NCI-H510A (cell line): ENCODE results near the gene FAM210B.
"Not testable (repeated sequence)": the region's sequence is repeated elsewhere in the genome, so short reads cannot be mapped to it uniquely, and the experiment has no call there.

ENCODE experiments used
- DNase-seq: peaks from one replicate; lab custom pipeline; 2025; lab: John Stamatoyannopoulos, UW

FAM210B gene, protein sequence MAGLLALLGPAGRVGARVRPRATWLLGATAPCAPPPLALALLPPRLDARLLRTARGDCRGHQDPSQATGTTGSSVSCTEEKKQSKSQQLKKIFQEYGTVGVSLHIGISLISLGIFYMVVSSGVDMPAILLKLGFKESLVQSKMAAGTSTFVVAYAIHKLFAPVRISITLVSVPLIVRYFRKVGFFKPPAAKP

DNA sequence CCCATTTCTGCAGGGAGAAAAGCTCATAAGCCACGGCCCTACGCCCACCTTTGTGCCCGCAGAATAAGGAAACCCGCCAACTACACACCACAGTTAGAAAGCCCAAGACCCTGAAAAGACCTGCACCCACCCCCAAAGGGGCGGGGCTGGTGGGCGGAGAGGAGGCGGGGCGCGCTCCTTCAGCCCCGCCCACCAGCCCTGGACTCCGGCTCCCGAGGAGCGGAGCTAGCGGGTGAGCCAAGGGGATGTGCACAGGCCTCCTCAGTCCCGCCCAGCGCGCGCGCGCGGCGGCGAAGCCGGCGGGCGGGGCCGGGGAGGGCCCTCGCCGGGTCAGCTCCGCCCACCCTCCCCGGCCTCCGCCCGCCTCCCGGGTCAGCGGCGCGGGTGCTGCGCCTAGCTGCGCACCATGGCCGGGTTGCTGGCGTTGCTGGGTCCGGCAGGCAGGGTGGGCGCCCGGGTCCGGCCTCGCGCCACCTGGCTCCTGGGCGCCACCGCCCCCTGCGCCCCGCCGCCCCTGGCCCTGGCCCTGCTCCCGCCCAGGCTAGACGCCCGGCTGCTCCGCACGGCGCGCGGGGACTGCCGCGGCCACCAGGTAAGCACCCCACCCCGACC lies at the start of gene FAM210B:
FAM210B (plus strand) TSS at position 375 of the 612 bp plus-strand sequence; CDS start at position 407, 32 bp downstream.
- peak; percentile 76 for DNase-seq

DNA sequence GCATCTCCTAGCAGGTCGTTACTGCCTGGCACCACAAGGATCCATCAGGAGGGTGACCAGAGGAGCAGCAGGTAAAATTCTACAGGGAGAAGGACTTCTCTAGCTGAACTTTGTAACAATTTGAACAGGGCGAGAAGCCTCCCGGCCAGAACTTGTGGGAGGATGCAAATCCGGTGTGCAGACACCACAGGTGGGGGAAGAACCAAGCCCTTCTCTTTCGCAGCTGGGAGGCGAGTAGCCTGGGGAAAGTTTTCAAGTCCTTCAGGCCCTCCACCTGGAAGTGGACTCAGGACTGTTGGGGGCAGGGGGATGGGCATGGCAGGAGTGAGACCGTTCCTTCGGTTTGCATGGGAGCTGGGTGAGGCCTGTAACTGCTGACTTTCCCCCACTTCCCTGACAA lies 42.7 kb upstream of the FAM210B start:
- no peak for DNase-seq

DNA sequence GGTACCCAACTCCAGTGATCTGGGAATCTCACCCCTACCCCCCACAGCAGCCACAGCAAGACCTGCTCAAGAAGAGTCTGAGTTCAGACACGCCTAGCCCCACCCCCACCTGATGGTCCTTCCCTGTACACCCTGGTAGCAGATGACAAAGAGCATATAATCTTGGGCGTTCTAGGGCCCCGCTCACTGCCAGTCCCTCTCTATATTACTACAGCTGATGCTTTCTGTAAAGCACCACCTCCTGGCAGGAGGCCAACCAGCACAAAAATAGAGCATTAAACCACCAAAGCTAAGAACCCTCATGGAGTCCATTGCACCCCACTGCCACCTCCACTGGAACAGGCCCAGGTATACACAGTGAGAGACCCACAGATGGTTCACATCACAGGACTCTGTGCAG lies 42.3 kb upstream of the FAM210B start:
- no peak for DNase-seq

DNA sequence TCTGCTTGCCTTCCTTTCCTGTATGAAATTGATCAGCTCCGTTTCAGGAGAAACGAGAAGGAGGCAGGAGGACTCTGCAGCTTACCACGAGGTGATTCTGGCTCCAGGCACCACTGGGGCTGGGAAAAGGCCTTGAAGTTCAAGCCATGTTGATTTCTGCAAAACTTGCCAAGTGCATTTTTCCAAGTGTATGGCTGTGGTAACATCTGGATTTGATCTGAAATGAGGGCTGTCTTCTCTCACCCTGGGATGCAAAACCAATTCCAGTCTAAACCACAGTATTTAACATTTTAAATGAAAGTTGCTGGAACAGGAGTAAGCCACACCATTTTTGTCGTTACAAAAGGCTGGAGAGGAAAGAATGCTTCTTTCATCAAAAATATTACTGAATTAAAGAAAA lies 36.1 kb upstream of the FAM210B start:
- DNase-seq: no peak

DNA sequence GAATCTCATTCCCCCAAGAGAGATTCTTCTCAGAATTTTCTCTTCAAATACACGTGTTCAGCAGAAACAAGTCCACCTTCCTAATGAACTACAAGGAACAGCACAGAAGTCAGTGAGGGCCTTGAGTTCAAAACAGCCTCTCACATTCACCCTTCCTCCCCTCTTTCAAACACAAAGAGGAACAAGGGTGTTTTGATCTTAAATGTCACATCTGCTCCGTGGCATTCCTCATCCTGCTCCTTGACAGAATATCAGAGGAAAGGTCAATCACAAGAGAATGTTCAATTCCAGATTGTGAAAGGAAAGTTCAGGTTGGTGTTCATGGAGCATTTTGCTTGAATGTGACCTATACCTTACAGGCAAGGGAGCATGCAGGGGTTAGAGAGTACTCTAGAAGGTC lies 35.6 kb upstream of the FAM210B start:
- no peak for DNase-seq

DNA sequence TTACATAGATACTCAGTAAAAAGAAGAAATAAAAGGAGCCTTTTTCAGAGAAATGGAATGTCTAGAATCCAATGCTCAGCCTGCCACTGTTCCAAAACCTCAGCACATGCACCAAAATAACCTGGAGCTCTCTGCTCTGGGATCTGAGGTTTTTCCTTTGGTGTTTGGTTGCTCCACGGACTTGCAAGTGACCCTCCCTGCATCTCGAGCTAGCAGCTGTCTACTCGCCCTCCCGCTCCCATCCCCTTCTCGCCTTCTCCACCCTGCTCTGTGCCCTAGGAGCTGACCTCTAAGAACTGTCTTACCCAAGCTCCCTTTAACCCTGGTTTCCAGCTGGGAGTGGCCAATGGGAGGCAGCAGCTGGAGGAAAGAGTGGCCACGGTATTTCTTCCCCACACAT lies 35.1 kb upstream of the FAM210B start:
- no peak for DNase-seq

DNA sequence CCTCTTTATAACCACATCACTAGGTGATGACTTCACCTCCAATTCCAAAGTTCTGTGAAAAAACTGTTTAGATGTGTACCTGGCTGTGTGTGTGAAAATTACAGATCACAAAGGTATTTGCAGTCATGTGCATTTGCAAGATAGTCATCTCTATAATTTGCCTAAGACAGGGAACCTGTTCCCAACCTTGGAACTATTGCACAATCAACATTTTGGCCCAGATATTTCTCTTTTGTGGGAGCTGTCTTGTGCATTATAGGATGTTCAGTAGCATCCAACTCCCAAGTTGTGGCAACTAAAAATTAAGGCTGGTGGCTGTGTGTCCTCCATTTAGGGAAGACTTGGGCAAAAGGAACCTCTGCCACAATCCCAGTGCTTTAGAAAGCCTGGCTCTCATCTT lies 34.0 kb upstream of the FAM210B start:
- DNase-seq: no peak

DNA sequence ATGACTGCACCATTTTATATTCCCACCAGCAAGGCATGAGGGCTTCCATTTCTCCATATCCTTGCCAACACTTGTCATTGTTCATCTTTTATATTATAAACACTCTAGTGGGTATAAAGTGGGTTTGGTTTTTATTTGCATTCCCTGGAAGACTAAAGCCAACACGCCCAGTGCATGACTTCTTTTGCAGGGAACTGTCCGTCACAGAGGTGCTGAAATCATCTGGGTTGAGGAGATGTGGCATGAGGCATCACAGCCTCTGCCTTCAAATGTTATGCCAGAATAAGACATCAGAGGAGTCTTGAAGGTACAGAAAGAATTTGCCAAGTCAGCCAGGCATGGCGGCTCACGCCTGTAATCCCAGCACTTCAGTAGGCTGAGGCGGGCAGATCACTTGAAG lies 29.9 kb upstream of the FAM210B start:
- DNase-seq: no peak

DNA sequence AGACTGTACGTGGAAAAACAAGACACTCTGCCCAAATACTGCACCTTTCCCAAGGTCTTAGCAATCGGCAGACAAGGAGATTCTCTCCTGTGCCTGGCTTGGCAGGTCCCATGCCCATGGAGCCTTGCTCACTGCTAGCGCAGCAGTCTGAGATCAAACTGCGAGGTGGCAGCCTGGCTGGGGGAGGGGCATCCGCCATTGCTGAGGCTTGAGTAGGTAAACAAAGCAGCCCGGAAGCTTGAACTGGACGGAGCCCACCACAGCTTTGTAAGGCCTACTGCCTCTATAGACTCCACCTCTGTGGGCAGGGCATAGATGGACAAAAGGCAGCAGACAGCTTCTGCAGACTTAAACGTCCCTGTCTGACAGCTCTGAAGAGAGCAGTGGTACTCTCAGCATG lies 22.1 kb upstream of the FAM210B start:
- not testable (repeated sequence) for DNase-seq

DNA sequence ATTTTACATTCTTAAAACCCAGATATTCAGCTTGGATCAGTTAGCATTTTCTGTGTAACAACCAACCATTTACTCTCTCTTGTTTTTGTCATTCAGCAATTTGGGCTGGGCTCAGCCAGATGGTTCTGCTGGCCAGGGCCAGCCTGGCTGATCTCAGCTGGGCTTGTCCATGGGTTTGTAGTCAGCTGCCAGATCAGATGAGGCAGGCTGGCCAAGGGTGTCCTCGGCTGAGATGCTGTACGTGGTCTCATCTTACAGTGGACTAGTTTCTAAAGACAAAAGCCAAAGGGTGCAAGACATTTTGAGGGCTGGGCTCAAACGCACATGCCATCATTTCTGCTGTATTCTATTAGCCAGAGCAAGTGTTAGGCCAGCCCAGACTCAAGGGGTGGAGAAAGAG lies 16.0 kb upstream of the FAM210B start:
- DNase-seq: no peak

DNA sequence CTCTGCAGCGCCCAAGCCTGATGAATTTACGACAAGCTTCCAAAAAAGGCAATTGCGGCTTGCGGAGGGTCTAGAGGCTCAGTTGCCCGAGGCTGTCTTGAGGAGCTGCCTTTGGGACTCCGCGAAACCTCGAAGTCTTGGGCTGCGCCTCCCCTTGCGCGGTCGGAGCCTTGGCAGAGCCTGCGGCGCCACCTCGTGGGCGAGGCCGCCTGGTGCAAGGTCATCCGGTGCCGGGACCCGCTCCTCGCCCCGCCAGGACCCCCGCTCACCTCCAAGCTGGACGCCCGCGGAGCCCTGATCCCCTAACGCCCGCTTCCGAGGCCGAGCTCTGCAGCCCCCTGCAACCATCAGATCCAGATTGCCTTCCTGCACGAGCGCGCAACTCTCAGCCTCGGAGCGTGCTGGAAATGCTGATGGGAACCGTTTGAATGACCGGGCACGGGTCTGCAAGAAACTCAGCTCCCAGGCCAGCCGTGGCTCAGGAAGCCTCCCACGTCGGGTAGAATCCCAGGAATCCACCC lies 14.9 kb upstream of the FAM210B start:
- DNase-seq: no peak

DNA sequence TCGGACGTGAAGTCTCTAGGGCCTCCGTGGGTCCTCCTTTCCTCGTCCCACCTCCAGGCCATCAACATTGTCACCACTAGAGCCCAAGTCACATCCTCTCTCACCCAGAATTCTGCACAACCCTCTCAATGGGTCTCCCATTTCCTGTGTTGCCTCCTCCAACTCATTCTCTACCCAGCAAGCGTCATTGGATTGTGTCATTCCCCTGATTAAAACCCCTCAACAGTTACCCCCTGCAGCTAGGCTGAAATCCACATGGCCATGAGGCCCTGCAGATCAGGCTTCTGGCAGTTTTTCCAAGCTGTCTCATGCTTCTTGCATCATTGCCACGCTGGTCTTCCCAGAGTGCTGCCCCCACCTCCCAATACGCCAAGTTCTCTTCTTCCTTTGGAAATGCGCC lies 12.9 kb upstream of the FAM210B start:
- DNase-seq: no peak

DNA sequence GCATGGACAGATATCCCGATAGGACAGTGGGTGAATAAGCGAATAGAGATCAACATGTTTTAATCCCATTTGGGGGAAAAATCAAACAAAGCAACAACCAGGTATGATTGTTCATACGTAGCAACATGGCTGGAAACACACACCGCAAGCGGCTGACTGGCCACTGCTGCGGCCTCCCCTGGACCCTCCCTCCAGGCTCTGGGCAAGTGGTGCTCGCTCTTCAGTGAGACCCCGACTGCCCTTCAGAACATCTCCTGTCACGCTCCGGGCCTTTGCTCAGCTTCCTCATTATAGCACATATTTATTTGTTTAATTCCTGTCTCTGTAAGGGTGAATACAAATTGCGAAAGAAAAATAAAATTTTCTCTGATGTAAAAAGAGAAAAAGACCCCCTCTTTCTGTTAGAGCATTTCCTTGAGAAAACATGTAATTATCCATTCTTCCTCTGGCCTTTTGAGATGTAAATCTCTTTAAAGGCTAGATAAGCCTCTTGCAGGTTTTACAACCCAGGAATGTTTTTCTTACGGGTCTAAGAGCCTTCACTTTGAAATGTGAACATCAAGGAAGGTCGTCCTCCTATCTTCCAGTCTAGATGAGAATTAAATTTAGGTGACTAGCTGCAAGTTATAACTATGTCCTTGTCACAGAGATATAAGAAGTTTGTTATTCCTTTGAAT lies 11.0 kb upstream of the FAM210B start:
- no peak for DNase-seq

DNA sequence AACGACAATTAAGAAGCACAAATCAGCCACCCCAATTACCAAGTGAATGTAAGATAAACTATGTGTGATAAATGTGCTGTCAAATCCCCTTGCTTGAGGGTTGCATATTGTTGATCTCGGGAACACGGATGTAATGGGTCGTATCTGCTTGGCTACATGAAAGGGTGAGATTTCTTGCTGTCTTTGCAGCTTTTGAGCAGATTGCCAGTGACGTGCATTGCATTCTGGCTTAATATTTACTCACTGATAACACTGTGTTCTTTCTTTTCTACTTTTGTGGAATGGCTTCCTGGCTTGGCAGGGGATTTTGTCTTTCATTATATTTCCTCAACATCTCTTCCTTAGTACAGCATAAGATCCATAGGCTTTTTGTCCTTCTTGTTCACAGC lies 10.5 kb upstream of the FAM210B start:
- no peak for DNase-seq

DNA sequence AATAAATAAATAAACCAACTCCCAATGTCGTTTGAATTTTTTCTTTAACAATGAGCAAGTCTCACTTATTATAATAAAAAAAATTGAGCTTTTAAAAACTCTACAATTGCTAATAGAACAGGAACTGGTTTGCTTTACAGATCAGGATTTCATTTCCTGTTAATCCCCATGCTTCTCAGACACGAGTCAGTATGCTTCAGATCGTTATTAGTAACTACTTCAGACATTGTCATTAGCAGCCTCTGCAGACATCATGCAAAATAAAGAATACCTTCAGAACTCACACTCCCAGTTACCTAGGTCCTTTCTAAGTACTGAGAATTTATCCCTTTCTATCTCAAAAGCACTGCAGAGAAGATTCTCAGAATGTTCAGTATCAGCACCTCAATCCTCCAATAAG lies 10.0 kb upstream of the FAM210B start:
- no peak for DNase-seq

DNA sequence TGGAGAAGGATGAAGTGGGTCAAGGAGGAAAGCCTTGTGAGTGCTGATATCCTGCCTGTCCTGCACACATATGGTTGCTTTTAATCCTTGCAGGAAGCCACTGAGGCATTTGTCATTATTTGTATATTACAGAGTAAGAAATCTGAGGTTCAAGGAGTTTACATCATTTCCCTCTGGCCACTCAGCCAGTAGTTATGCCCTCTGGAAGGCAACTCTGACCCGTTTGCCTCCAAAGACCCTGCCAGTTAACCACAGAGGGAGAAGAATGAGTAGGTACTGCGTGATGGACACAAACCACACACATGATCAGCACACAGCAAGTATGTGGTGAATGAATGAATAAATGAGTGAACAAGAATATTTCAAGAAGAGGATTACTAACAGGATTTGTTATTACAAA lies 7.9 kb upstream of the FAM210B start:
- DNase-seq: no peak

DNA sequence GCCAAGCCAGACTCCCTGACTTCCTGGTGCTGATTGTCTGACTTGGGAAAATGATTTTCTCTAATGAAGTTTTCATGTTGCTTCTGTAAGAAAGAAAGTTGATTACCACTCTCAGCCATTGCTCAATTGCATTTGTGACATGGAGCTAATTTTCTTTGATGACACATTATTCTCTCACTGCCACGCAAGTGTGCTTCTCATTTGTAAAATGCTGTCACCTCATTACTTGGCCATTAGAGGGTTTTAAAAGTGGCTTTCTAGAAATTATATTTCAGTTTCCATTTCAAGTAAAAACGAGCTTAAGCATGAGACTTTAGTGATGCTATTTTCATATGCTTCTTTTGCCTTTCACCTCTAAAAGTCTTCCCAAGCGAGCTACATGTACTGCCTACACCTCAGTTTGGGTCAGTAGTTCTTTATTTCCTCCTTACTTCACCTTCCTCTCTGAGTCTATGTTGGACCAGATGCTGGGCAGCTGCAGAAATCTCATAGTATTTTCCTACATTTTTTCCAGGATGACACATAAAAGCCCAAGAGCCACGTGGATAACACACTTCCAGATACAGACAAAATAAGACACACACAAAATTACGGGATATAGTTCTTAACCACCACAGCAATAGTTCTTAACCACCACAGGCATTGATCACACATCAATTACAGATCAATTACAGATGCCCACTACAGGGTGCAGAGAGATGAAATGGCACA lies 6.3 kb upstream of the FAM210B start:
- no peak for DNase-seq

DNA sequence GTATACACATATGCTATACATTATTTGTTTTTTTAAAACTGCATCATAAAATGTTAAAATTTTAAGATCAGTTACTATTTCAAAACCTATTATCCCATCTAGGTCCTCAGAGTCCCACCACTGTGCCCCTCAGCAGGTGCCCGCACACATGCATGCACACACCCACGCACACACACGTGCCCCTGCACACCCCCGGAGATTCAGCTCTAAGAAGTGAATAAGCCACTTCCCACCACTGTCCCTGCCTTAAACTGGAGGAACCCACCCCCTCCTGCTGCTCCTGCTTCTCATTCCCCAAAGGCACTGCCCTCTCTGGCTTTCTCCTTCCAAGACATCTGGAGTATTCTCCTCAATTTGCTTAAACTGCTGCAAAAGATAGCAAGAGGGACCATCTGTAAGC lies 5.4 kb upstream of the FAM210B start:
- DNase-seq: no peak

DNA sequence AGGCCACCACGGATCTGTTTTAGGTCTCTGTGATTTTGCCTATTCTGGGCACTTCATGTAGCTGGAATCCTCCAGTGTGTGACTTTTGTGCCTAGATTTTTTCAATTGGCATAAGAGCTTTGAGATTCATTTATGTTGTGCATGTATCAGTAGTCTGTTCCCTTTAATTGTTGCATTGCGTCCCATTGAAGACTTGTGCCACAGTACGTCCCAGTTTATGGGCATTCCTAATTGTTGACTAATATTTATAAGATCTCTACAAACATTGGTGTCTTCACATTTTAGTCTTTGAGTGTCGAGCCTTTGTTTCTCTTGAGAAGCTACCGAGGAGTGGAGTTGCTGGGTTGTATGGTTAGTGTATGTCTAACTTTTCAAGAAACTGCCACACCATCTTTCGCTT lies 704 bp upstream of the FAM210B start:
- DNase-seq: no peak

DNA sequence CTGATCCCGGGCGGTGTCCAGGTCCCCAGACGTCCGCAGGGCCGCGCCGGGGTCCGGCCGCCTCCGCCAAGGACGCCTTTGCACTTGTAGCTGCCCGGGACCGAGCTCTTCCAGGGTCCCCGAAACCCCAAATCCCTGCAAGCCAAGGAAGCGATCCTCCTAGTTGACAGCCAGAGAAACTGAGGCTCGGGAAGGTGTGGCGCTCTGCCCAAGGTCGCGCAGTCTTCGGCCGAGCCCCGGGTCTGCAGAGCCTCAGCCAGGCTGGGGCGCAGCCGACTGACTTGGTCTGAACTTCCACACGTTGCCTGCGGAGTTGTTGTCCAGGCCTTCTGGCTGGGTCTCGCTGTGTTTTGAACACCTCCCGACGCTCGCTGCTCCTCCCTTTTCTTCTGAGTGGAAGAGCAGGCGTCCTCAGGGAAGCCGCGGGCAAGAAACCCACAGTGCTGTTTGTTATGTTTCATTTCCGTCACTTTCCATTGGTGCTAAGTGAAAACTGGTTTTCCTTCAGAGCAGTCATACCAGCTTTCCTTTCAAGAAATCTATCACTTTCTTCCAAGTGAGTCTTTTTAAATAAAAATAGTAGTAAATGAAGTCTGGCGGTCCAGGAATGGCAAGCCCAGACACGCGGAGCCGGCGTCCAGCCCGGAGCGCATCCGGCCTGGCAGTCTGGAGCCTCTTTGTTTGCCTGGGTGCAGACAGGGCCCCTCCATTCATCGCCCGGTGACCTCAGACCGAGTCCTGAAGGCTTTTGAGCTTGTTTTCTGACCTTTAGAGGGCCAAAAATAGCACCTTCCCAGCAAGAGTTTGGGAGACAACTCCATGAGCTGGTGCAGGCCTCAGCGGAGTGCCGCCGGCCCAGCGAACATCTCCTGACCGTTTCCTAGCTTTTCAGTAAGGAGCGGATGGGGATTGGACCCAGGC lies 698 bp downstream of the FAM210B start:
- DNase-seq: peak; percentile 43

DNA sequence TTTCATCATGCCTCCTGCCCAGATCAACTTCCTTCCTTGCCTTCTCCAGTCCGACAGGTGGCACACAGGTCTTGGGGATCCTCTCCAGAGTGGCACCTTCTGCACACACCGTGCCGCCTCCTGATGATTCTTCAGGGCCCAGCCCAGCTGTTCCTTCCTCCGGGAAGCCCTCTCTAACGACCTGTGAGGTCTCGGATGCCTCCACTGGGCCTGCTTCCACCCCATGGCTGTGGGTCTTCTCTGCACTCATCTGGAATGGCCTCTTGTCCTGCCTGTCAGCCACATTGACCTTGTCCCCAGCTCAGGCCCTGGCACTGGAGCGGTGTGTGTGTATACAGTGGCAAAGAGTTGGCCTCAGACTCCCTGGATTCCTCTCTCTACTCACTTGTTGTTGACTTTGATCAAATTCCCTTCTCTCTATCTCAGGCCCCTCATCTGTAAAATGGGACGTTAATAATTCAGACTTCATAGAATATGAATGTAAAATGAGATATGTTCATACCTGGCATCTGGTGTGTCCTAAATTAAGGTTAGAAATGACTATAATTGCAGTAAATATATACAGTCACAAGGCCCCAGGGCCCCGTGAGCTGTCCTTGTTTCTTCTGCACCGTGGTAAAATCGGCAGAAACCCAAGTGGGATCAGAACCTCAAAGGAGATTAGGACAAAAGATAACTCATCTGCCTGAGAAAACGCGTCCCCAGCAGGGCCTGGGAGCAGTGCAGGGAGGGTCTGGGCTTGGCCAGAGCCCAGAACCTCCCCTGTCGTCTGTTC lies 1.5 kb downstream of the FAM210B start:
- DNase-seq: no peak
